H1 (cell line): ENCODE results near the gene PDLIM3. TPM values are rescaled to one million over a fixed set of nuclear protein-coding genes. Genes with fewer than 3 reads are reported as not detected.

Source experiments
- CTCF ChIA-PET: fragments of 300-600 bp; sonication (Branson Sonifier 250); formaldehyde crosslinking; loops from one replicate; lab custom pipeline; 2021; ENCODE audit not compliant: partially characterized antibody; lab: Charles Lee
- POLR2A ChIA-PET: fragments of 300-600 bp; sonication (Branson Sonifier 250); formaldehyde crosslinking; loops from one replicate; lab custom pipeline; 2021; ENCODE audit warnings: inconsistent platforms; ENCODE audit not compliant: partially characterized antibody; lab: Charles Lee
- DNase-seq, 2 experiments: peaks; one replicate each; pipeline versions ENCODE4 v3.0.0 to v3.0.0-alpha.2; 2010 to 2022; ENCODE audit warnings: low spot score in 2 of 2, low read depth in 1 of 2, mixed read lengths in 1 of 2
- FAIRE-seq: peaks from 2 replicates; lab custom pipeline; 2011; peaks lifted over from hg19 to GRCh38; lab: Jason Lieb, UNC
- H2AFZ ChIP-seq: 2 replicates; pipeline ENCODE4 v1.8.1; 2012; ENCODE audit warnings: low read length, inconsistent platforms
- H2AK5ac ChIP-seq: 2 replicates; pipeline ENCODE4 v1.6.1; 2013; ENCODE audit warnings: low read depth, low read length
- H2BK120ac ChIP-seq: replicated peaks from 2 replicates; pipeline ENCODE3; 2013; ENCODE audit warnings: low read depth, low read length, inconsistent platforms
- H2BK12ac ChIP-seq: 2 replicates; pipeline ENCODE4 v1.6.1; 2013; ENCODE audit warnings: low read depth, low read length
- H2BK15ac ChIP-seq: 2 replicates; pipeline ENCODE4 v1.6.1; 2013; ENCODE audit warnings: low read length
- H2BK20ac ChIP-seq: 2 replicates; pipeline ENCODE4 v1.6.1; 2013; ENCODE audit warnings: low read length
- H2BK5ac ChIP-seq: 2 replicates; pipeline ENCODE4 v1.6.1; 2013; ENCODE audit warnings: low read depth, low read length
- H3K14ac ChIP-seq: 2 replicates; pipeline ENCODE4 v1.6.1; 2013; ENCODE audit warnings: inconsistent platforms; ENCODE audit not compliant: insufficient read length
- H3K18ac ChIP-seq: 2 replicates; pipeline ENCODE4 v1.6.1; 2013; ENCODE audit warnings: low read length; ENCODE audit errors: extremely low read depth
- H3K23ac ChIP-seq: 2 replicates; pipeline ENCODE4 v1.6.1; 2013; ENCODE audit warnings: inconsistent platforms; ENCODE audit not compliant: insufficient read length
- H3K23me2 ChIP-seq: 2 replicates; pipeline ENCODE4 v1.6.1; 2013; ENCODE audit warnings: low read depth, low read length
- H3K27ac ChIP-seq: 2 replicates; pipeline ENCODE4 v1.6.1; 2011; ENCODE audit warnings: low read depth, low read length, inconsistent platforms
- H3K27me3 ChIP-seq, 4 experiments: replicated peaks in 1 of 4; 1 replicate in 1 of 4; 2 replicates in 3 of 4; pipeline versions ENCODE4 v1.6.1 to v1.8.1; 2011 to 2013; ENCODE audit warnings: low read length in 3 of 4, mild to moderate bottlenecking in 3 of 4, inconsistent platforms in 2 of 4, mixed read lengths in 2 of 4, moderate library complexity in 1 of 4; ENCODE audit not compliant: control insufficient read depth in 3 of 4, insufficient read depth in 3 of 4; ENCODE audit errors: extremely low read depth in 1 of 4
- H3K36me3 ChIP-seq, 4 experiments: 2 replicates each; pipeline versions ENCODE4 v1.6.1 to v1.8.1; 2011 to 2013; ENCODE audit warnings: mild to moderate bottlenecking in 4 of 4, low read length in 3 of 4, moderate library complexity in 2 of 4, control low read depth in 1 of 4, inconsistent platforms in 1 of 4; ENCODE audit not compliant: insufficient read depth in 4 of 4, control insufficient read depth in 2 of 4
- H3K4ac ChIP-seq: replicated peaks from 2 replicates; pipeline ENCODE3; 2013; ENCODE audit warnings: low read length, low read depth, mixed read lengths, inconsistent platforms; ENCODE audit not compliant: insufficient read length
- H3K4me1 ChIP-seq, 4 experiments: replicated peaks in 1 of 4; 1 replicate in 1 of 4; 2 replicates in 3 of 4; pipeline versions ENCODE4 v1.6.1 to v1.8.1; 2011 to 2013; ENCODE audit warnings: low read length in 3 of 4, inconsistent platforms in 2 of 4, mixed read lengths in 1 of 4; ENCODE audit not compliant: insufficient read depth in 4 of 4, control insufficient read depth in 3 of 4
- H3K4me2 ChIP-seq, 2 experiments: 2 replicates each; pipeline versions ENCODE4 v1.6.1 to v1.8.1; 2011 to 2013; ENCODE audit warnings: low read depth in 2 of 2, low read length in 2 of 2, control low read depth in 1 of 2, inconsistent platforms in 1 of 2, mild to moderate bottlenecking in 1 of 2; ENCODE audit not compliant: insufficient read depth in 1 of 2
- H3K4me3 ChIP-seq, 4 experiments: fragments of 200-600, 300-600 bp in 1 of 4; sonication (generic), shearing (Covaris generic), sonication (Bioruptor Twin) in 1 of 4; 2 replicates each; pipeline versions ENCODE4 v1.5.1 to v1.8.1; 2011 to 2016; ENCODE audit warnings: low read length in 4 of 4, low read depth in 3 of 4, control low read depth in 2 of 4, inconsistent platforms in 2 of 4, mild to moderate bottlenecking in 2 of 4, mixed read lengths in 1 of 4, moderate library complexity in 1 of 4; ENCODE audit not compliant: insufficient read depth in 2 of 4; ENCODE audit errors: extremely low read depth in 1 of 4
- H3K56ac ChIP-seq: replicated peaks from 2 replicates; pipeline ENCODE3; 2013; ENCODE audit warnings: low read depth, mild to moderate bottlenecking, mixed read lengths, low read length, inconsistent platforms; ENCODE audit not compliant: insufficient read length
- H3K79me1 ChIP-seq: 2 replicates; pipeline ENCODE4 v1.6.1; 2013; ENCODE audit warnings: low read depth, low read length, control low read depth
- H3K79me2 ChIP-seq, 2 experiments: 2 replicates each; pipeline versions ENCODE4 v1.6.1 to v1.8.1; 2012 to 2013; ENCODE audit warnings: low read length in 2 of 2, mild to moderate bottlenecking in 2 of 2, inconsistent platforms in 1 of 2; ENCODE audit not compliant: insufficient read depth in 2 of 2, control insufficient read depth in 1 of 2
- H3K9ac ChIP-seq, 4 experiments: replicated peaks in 1 of 4; 1 replicate in 1 of 4; 2 replicates in 3 of 4; pipeline versions ENCODE4 v1.6.1 to v1.8.1; 2011 to 2013; ENCODE audit warnings: low read depth in 3 of 4, low read length in 3 of 4, control low read depth in 2 of 4, mild to moderate bottlenecking in 2 of 4, moderate library complexity in 2 of 4, inconsistent platforms in 1 of 4; ENCODE audit errors: extremely low read depth in 1 of 4
- H3K9me3 ChIP-seq, 2 experiments: 2 replicates each; pipeline versions ENCODE4 v1.6.1 to v1.8.1; 2012 to 2013; ENCODE audit warnings: mild to moderate bottlenecking in 2 of 2, moderate library complexity in 2 of 2, control low read depth in 1 of 2, inconsistent platforms in 1 of 2, low read depth in 1 of 2, low read length in 1 of 2, mixed read lengths in 1 of 2; ENCODE audit not compliant: insufficient read depth in 2 of 2
- H4K20me1 ChIP-seq, 2 experiments: replicated peaks in 1 of 2; 2 replicates each; pipeline versions ENCODE3 to v1.8.1; 2011 to 2013; ENCODE audit warnings: inconsistent platforms in 2 of 2, low read length in 2 of 2, mild to moderate bottlenecking in 1 of 2; ENCODE audit not compliant: insufficient read depth in 2 of 2, control insufficient read depth in 1 of 2
- H4K5ac ChIP-seq: 2 replicates; pipeline ENCODE4 v1.6.1; 2013; ENCODE audit warnings: low read length, low read depth, mixed read lengths, inconsistent platforms; ENCODE audit not compliant: insufficient read length
- H4K8ac ChIP-seq: 2 replicates; pipeline ENCODE4 v1.8.0; 2013; ENCODE audit warnings: mild to moderate bottlenecking, moderate library complexity, low read length, inconsistent platforms; ENCODE audit not compliant: insufficient read depth; ENCODE audit errors: extremely low read depth
- H4K91ac ChIP-seq: replicated peaks from 2 replicates; pipeline ENCODE3; 2013; ENCODE audit warnings: low read length, mixed read lengths, inconsistent platforms; ENCODE audit not compliant: insufficient read length
- ASH2L ChIP-seq: fragments of 200-600, 300-600 bp; sonication (generic); IDR thresholded peaks from one replicate; pipeline ENCODE4 v1.7.1; 2017; ENCODE audit warnings: low read length
- CBX5 ChIP-seq: fragments of 300-800, 300-1000 bp; sonication (generic); IDR thresholded peaks from 2 replicates; pipeline ENCODE4 v1.7.1; 2016; ENCODE audit warnings: antibody characterized with exemption, low read length, low read depth
- CREB1 ChIP-seq: IDR thresholded peaks from 2 replicates; pipeline ENCODE4 v1.6.1; 2012; ENCODE audit warnings: inconsistent platforms
- EGR1 ChIP-seq: IDR thresholded peaks from 2 replicates; pipeline ENCODE4 v1.6.1; 2011; ENCODE audit warnings: low read depth, low read length, borderline replicate concordance
- HDAC2 ChIP-seq, 2 experiments: fragments of 300-600 bp in 1 of 2; sonication (generic) in 1 of 2; IDR thresholded peaks; 2 replicates each; pipeline ENCODE4 v1.6.1; 2011 to 2012; ENCODE audit warnings: low read depth in 2 of 2, low read length in 2 of 2, mild to moderate bottlenecking in 2 of 2, moderate library complexity in 2 of 2, borderline replicate concordance in 1 of 2, inconsistent platforms in 1 of 2
- KDM5A ChIP-seq: fragments of 200-600 bp; IDR thresholded peaks from 2 replicates; pipeline ENCODE4 v1.7.1; 2012; ENCODE audit warnings: mild to moderate bottlenecking, low read length, inconsistent platforms, mixed read lengths
- NRF1 ChIP-seq: IDR thresholded peaks from 2 replicates; pipeline ENCODE4 v1.6.1; 2011; ENCODE audit warnings: mild to moderate bottlenecking, low read depth, low read length, improper control_type of control experiment
- POLR2AphosphoS5 ChIP-seq: IDR thresholded peaks from 2 replicates; pipeline ENCODE4 v1.6.1; 2011; ENCODE audit warnings: low read depth, low read length
- RAD21 ChIP-seq, 2 experiments: IDR thresholded peaks in 1 of 2; conservative IDR thresholded peaks in 1 of 2; 2 replicates each; pipeline ENCODE4 v1.6.1; 2011; ENCODE audit warnings: low read depth in 2 of 2, low read length in 2 of 2, improper control_type of control experiment in 1 of 2, inconsistent platforms in 1 of 2, mild to moderate bottlenecking in 1 of 2, moderate library complexity in 1 of 2
- SIN3A ChIP-seq, 2 experiments: IDR thresholded peaks in 1 of 2; conservative IDR thresholded peaks in 1 of 2; 2 replicates each; pipeline ENCODE4 v1.6.1; 2011 to 2012; ENCODE audit warnings: low read length in 2 of 2, improper control_type of control experiment in 1 of 2, low read depth in 1 of 2, mild to moderate bottlenecking in 1 of 2
- YY1 ChIP-seq: IDR thresholded peaks from 2 replicates; pipeline ENCODE4 v1.6.1; 2011; ENCODE audit warnings: low read depth, mild to moderate bottlenecking, low read length
- WGBS, 2 experiments: shearing (Covaris generic) in 1 of 2; methylation state at CpG; one replicate each; pipeline versions ENCODE4 v1.1.6 to v1.1.7; 2013 to 2015; ENCODE audit warnings: low lambda C conversion rate in 2 of 2, mixed read lengths in 2 of 2, inconsistent platforms in 1 of 2, low coverage in 1 of 2, missing lambda C conversion rate in 1 of 2; ENCODE audit not compliant: insufficient replicate concordance in 2 of 2, insufficient coverage in 1 of 2, insufficient read length in 1 of 2; ENCODE audit errors: extremely low coverage in 1 of 2, missing lambda C conversion rate in 1 of 2; 5-methylcytosine and 5-hydroxymethylcytosine counted together
- polyA plus RNA-seq, 7 experiments: library from polyadenylated mRNA; depleted of rRNA in 3 of 7; stranded (reverse) in 5 of 7; unstranded in 2 of 7; fragments of >200 nt in 5 of 7; fragments of 200-250 nt in 2 of 7; gene quantifications; 1 replicate in 5 of 7; 2 replicates in 1 of 7; 4 replicates in 1 of 7; pipeline versions ENCODE4 v1.2.1 to v1.2.3, GENCODE V29; 2011 to 2013; ENCODE audit warnings: missing spikeins in 2 of 7, mixed read lengths in 2 of 7
- total RNA-seq: library from RNA; stranded (reverse); fragmentation: NEBNext Ultra II Directional; extraction: Animal tissue kit (Norgen Biotek cat#: 25700); gene quantifications from 2 replicates; pipeline ENCODE4 v1.2.1, GENCODE V29; 2021
- TF ChIP-seq, protein P1 (sequence below): IDR thresholded peaks from 2 replicates; pipeline ENCODE4 v1.6.1; 2012; ENCODE audit warnings: inconsistent platforms
- TF ChIP-seq, protein P2 (sequence below): IDR thresholded peaks from 2 replicates; pipeline ENCODE4 v1.6.1; 2011; ENCODE audit warnings: low read length, improper control_type of control experiment

The PDLIM3 gene
- total and polyA plus RNA-seq, 2 of the 8 experiments (the other 6 are each of a cell fraction or from before 2014, with no cell fraction given) = 7.6 to 8.1 TPM

DNA sequence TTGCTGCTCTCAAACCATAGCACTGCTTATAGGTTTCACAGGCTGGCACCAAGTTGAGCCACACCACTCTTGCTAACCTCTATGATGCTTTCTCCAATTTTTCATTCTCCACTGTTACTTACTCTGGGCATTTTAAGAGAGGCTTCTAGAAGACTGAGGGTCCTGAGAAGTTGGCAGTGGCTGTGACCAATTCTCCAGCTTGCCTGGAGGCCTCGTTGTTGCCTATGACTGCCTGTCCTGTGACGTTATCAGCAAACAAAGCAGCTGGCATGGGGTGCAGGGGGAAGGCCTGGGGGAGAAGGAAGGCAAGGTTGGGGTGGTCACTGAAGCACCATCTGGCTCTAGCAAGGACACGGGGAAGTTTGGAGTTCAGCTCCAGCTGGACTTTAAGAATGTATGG is 30.4 kb upstream of the PDLIM3 start:
- H3K27me3 ChIP-seq = no peaks in the 10 kb centered on the region
- no peak for DNase-seq
- H3K4me3 ChIP-seq = no peak overlapping the region
- no peak overlapping the region for H3K27ac ChIP-seq
- no peak overlapping the region for H4K91ac ChIP-seq
- no peaks in the 10 kb centered on the region for H3K36me3 ChIP-seq
- no peak overlapping the region for H2BK120ac ChIP-seq
- H3K79me1 ChIP-seq = no peaks in the 10 kb centered on the region
- no peak overlapping the region for H4K8ac ChIP-seq
- no peak overlapping the region for H2AFZ ChIP-seq
- no peak overlapping the region for H2BK5ac ChIP-seq
- 88% methylated on average over 3 of the region's 3 CpGs; no CpG with 5 or more reads in 1 of the 2 experiments for WGBS, 2 experiments
- H3K4ac ChIP-seq = no peak overlapping the region
- H3K9ac ChIP-seq = no peak overlapping the region
- no peaks in the 10 kb centered on the region for H3K79me2 ChIP-seq
- no peak overlapping the region for H2BK20ac ChIP-seq
- H3K23ac ChIP-seq = no peak overlapping the region
- no peak overlapping the region for H2AK5ac ChIP-seq
- no peak for FAIRE-seq
- ChIA-PET POLR2A (no interaction called here), CTCF (no interaction called here)
- no peaks in the 10 kb centered on the region for H3K23me2 ChIP-seq
- no peak overlapping the region for H2BK12ac ChIP-seq
- H3K4me1 ChIP-seq = no peaks in the 10 kb centered on the region; a peak in 1 of 7 replicates
- no peak overlapping the region for H3K56ac ChIP-seq
- H3K14ac ChIP-seq = no peak overlapping the region
- no peak overlapping the region for H3K4me2 ChIP-seq
- peak overlapping the region; percentile 85; the same call in 1 of the 2 replicates for H2BK15ac ChIP-seq
- H4K5ac ChIP-seq = no peak overlapping the region
- H3K9me3 ChIP-seq = peaks cover 9% of the 10 kb centered on the region in 2 experiments; a peak in 3 of 4 replicates
- no peak overlapping the region for H3K18ac ChIP-seq
- no peaks in the 10 kb centered on the region for H4K20me1 ChIP-seq
- TF ChIP-seq, protein P1, sequence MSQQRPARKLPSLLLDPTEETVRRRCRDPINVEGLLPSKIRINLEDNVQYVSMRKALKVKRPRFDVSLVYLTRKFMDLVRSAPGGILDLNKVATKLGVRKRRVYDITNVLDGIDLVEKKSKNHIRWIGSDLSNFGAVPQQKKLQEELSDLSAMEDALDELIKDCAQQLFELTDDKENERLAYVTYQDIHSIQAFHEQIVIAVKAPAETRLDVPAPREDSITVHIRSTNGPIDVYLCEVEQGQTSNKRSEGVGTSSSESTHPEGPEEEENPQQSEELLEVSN = no peak
- TF ChIP-seq HDAC2 (IDR thresholded peaks at IDR 0.05; ENCODE audit: borderline replicate concordance in 1 of 2, low read depth in 2 of 2, low read length in 2 of 2) (no peak), SIN3A (conservative IDR thresholded peaks at IDR 0.05 in 1 of 2, IDR thresholded peaks at IDR 0.05 in 1 of 2; ENCODE audit: low read depth in 1 of 2, low read length in 2 of 2) (no peak), CBX5 (no peak), ASH2L (no peak), YY1 (no peak), POLR2AphosphoS5 (no peak), NRF1 (no peak), EGR1 (no peak), CREB1 (no peak), KDM5A (no peak), RAD21 (IDR thresholded peaks at IDR 0.05 in 1 of 2, conservative IDR thresholded peaks at IDR 0.05 in 1 of 2; ENCODE audit: low read depth in 2 of 2, low read length in 2 of 2) (no peak)
- TF ChIP-seq, protein P2, sequence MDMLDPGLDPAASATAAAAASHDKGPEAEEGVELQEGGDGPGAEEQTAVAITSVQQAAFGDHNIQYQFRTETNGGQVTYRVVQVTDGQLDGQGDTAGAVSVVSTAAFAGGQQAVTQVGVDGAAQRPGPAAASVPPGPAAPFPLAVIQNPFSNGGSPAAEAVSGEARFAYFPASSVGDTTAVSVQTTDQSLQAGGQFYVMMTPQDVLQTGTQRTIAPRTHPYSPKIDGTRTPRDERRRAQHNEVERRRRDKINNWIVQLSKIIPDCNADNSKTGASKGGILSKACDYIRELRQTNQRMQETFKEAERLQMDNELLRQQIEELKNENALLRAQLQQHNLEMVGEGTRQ = no peak
- TF ChIP-seq, all 59 proteins: peak for 0
